GM12878 (cell line): ENCODE measurements around the gene F12. TPM values are rescaled to one million over a fixed set of nuclear protein-coding genes. Genes with fewer than 3 reads are reported as not detected.

ENCODE experiments used
- ATAC-seq: fragments of 200-7000 bp; cut with Tn5 transposase; 3 replicates; pipeline ENCODE4 v1.9.1; 2020; ENCODE audit warnings: mild to moderate bottlenecking, moderate library complexity
- BruUV-seq: library from RNA; stranded (reverse); fragments of 400-500 nt; replicated peaks from 2 replicates; lab custom pipeline; 2021; lab: Mats Ljungman, UMichigan
- CTCF ChIA-PET: fragments of 300-600 bp; sonication (Branson Sonifier 250); formaldehyde crosslinking; extraction: SDS; loops from one replicate; lab custom pipeline; 2021; ENCODE audit warnings: inconsistent platforms; lab: Yijun Ruan, JAX
- POLR2A ChIA-PET: fragments of 350-600 bp; formaldehyde crosslinking; extraction: SDS; loops from one replicate; lab custom pipeline; 2021; ENCODE audit warnings: inconsistent platforms; lab: Charles Lee
- RAD21 ChIA-PET: fragments of 300-600 bp; sonication (Branson Sonifier 250); formaldehyde crosslinking; loops from one replicate; lab custom pipeline; 2023; ENCODE audit warnings: antibody characterized with exemption; ENCODE audit not compliant: unreplicated experiment; lab: Charles Lee
- SMC1A ChIA-PET: fragments of 300-600 bp; sonication (Branson Sonifier 250); formaldehyde crosslinking; loops from one replicate; lab custom pipeline; 2023; ENCODE audit not compliant: unreplicated experiment, uncharacterized antibody; lab: Charles Lee
- DNase-seq: peaks from one replicate; pipeline ENCODE4 v3.0.0-alpha.2; 2011; ENCODE audit warnings: low read depth, low spot score
- FAIRE-seq: peaks from 3 replicates; lab custom pipeline; 2011; peaks lifted over from hg19 to GRCh38; lab: Jason Lieb, UNC
- H2AFZ ChIP-seq: 2 replicates; pipeline ENCODE4 v1.6.0; 2011; ENCODE audit warnings: low read depth, low read length, control low read depth; ENCODE audit not compliant: control insufficient read depth
- H3K27ac ChIP-seq: 2 replicates; pipeline ENCODE4 v1.5.1; 2011; ENCODE audit warnings: control low read depth; ENCODE audit not compliant: control insufficient read depth, insufficient read depth
- H3K27me3 ChIP-seq, 2 experiments: replicated peaks in 1 of 2; 2 replicates each; pipeline versions ENCODE4 v1.6.0 to v1.6.1; 2011; ENCODE audit warnings: low read length in 1 of 2; ENCODE audit not compliant: control insufficient read depth in 2 of 2, insufficient read depth in 2 of 2
- H3K36me3 ChIP-seq, 2 experiments: 2 replicates each; pipeline ENCODE4 v1.5.1; 2011; ENCODE audit warnings: low read length in 1 of 2; ENCODE audit not compliant: control insufficient read depth in 2 of 2, insufficient read depth in 2 of 2
- H3K4me1 ChIP-seq: 2 replicates; pipeline ENCODE4 v1.6.1; 2011; ENCODE audit warnings: mild to moderate bottlenecking, low read length, moderate library complexity, mixed read lengths; ENCODE audit not compliant: control insufficient read depth, insufficient read depth
- H3K4me2 ChIP-seq: 2 replicates; pipeline ENCODE4 v1.6.0; 2011; ENCODE audit warnings: control low read depth; ENCODE audit not compliant: control insufficient read depth, insufficient read depth
- H3K4me3 ChIP-seq: fragments of 200-600 bp; sonication (generic); 2 replicates; pipeline ENCODE4 v1.5.1; 2016
- H3K79me2 ChIP-seq: 2 replicates; pipeline ENCODE4 v1.6.0; 2011; ENCODE audit warnings: low read length; ENCODE audit not compliant: control insufficient read depth, insufficient read depth
- H3K9ac ChIP-seq: 2 replicates; pipeline ENCODE4 v1.8.0; 2011; ENCODE audit warnings: low read length, control low read depth, mixed read lengths; ENCODE audit not compliant: control insufficient read depth, insufficient read depth
- H3K9me3 ChIP-seq: replicated peaks from 3 replicates; pipeline ENCODE4 v1.5.1; 2011; ENCODE audit warnings: mild to moderate bottlenecking, low read length; ENCODE audit not compliant: control insufficient read depth, insufficient read depth
- H4K20me1 ChIP-seq: 2 replicates; pipeline ENCODE4 v1.6.0; 2011; ENCODE audit not compliant: control insufficient read depth, insufficient read depth
- BCL11A ChIP-seq: IDR thresholded peaks from 2 replicates; pipeline ENCODE4 v1.6.1; 2011; ENCODE audit warnings: low read depth, low read length
- CHD4 ChIP-seq: fragments of 200-600 bp; sonication (generic); IDR thresholded peaks from 2 replicates; pipeline ENCODE4 v1.6.1; 2016; ENCODE audit warnings: mild to moderate bottlenecking
- EZH2 ChIP-seq: IDR thresholded peaks from 2 replicates; pipeline ENCODE4 v1.6.1; 2012; ENCODE audit warnings: low read depth, mild to moderate bottlenecking, control low read depth, inconsistent platforms, low read length, borderline replicate concordance; ENCODE audit not compliant: control insufficient read depth
- NFYB ChIP-seq: IDR thresholded peaks from 2 replicates; pipeline ENCODE4 v1.6.1; 2011; ENCODE audit warnings: low read depth, mild to moderate bottlenecking, low read length, improper control_type of control experiment, moderate library complexity; ENCODE audit not compliant: insufficient read depth
- RAD51 ChIP-seq: fragments of 450-650 bp; IDR thresholded peaks from 2 replicates; pipeline ENCODE4 v1.6.1; 2016; ENCODE audit warnings: moderate library complexity, mild to moderate bottlenecking, inconsistent platforms
- TAF1 ChIP-seq: IDR thresholded peaks from 2 replicates; pipeline ENCODE4 v1.6.1; 2011; ENCODE audit warnings: mild to moderate bottlenecking, low read depth, low read length, borderline replicate concordance
- TCF7 ChIP-seq: IDR thresholded peaks from 2 replicates; pipeline ENCODE4 v1.6.1; 2014; ENCODE audit warnings: antibody characterized with exemption, borderline replicate concordance
- USF2 ChIP-seq: IDR thresholded peaks from 2 replicates; pipeline ENCODE4 v1.6.1; 2011; ENCODE audit warnings: low read depth, low read length, improper control_type of control experiment, borderline replicate concordance
- ZZZ3 ChIP-seq: IDR thresholded peaks from 2 replicates; pipeline ENCODE4 v1.6.1; 2011; ENCODE audit warnings: low read depth; ENCODE audit not compliant: control insufficient read depth, insufficient read length
- WGBS: methylation state at CpG from one replicate; pipeline ENCODE4 v1.1.6; 2016; ENCODE audit warnings: low lambda C conversion rate; ENCODE audit not compliant: insufficient replicate concordance, insufficient coverage; ENCODE audit errors: missing lambda C conversion rate; 5-methylcytosine and 5-hydroxymethylcytosine counted together
- in situ Hi-C: fragments of 300-500 bp; cut with MboI; formaldehyde crosslinking; loops from 9 replicates; pipeline ENCODE4 v1.14.3; 2018; ENCODE audit warnings: mixed read lengths
- intact Hi-C: fragments of 100-400 bp; cut with micrococcal nuclease; formaldehyde crosslinking; loops from one replicate; pipeline ENCODE4 v1.14.2; 2022; ENCODE audit not compliant: unreplicated experiment
- polyA plus RNA-seq, 11 experiments: library from polyadenylated mRNA; depleted of rRNA in 4 of 11; unstranded in 6 of 11; stranded (reverse) in 5 of 11; fragments of >200 nt; fragmentation: Nextera tagmentation in 4 of 11; fragmentation: Illumina TruSeq in 1 of 11; extraction: Ambion mirVana in 4 of 11; extraction: Trizol in 1 of 11; gene quantifications; 1 replicate in 1 of 11; 2 replicates in 10 of 11; pipeline versions ENCODE4 v1.2.1 to v1.2.3, GENCODE V29; 2011 to 2016; ENCODE audit warnings: inconsistent platforms in 2 of 11, missing spikeins in 2 of 11, low read depth in 1 of 11
- total RNA-seq, 4 experiments: library from RNA; depleted of rRNA in 3 of 4; stranded (reverse); fragments of >200 nt in 3 of 4; fragmentation: Illumina TruSeq in 1 of 4; extraction: Trizol in 1 of 4; gene quantifications; 2 replicates each; pipeline versions ENCODE4 v1.2.1 to v1.2.3, GENCODE V29; 2013 to 2021

Gene F12
- total and polyA plus RNA-seq, 10 of the 15 experiments (the other 5 are each of a cell fraction or from before 2014, with no cell fraction given) = 0.25 to 11.3 (median 5.5) TPM

- BruUV-seq = no TSS peak
- POLR2A ChIA-PET = interaction anchor here (0.5 to 2.3 kb wide), 7 partner anchors 9 to 782 kb away, joined by 3 to 13 read pairs (median 3); partner anchors contain the start of gene SLC34A1
- no peak for FAIRE-seq
Observed at GRCh38 chr5:177355868-177356168, 53.5 kb downstream of the F12 start.

More at GRCh38 chr5:177355868-177356168, 53.5 kb downstream of the F12 start:
- Histone ChIP-seq H2AFZ (no peak overlapping the region), H4K20me1 (no peaks in the 10 kb centered on the region), H3K27me3 (no peaks in the 10 kb centered on the region), H3K9ac (no peak overlapping the region), H3K27ac (no peak overlapping the region), H3K36me3 (no peaks in the 10 kb centered on the region; a peak in 1 of 4 replicates), H3K4me1 (peaks cover 32% of the 10 kb centered on the region), H3K9me3 (peaks cover 3% of the 10 kb centered on the region; the same call in 1 of the 3 replicates), H3K4me2 (no peak overlapping the region), H3K79me2 (peaks cover 36% of the 10 kb centered on the region), H3K4me3 (no peak overlapping the region)
- no peak for ATAC-seq
- DNase-seq = no peak
- 27% methylated on average over 1 of the region's 1 CpG for WGBS
- ChIA-PET SMC1A (interaction anchor here (0.7 to 3.0 kb wide), 5 partner anchors 8 to 90 kb away, joined by 3 to 7 read pairs (median 5); no protein-coding TSS in a partner anchor), RAD21 (interaction anchor here (0.6 to 1.4 kb wide), 3 partner anchors 15 to 48 kb away, joined by 3 to 7 read pairs (median 6); no protein-coding TSS in a partner anchor), CTCF (interaction anchor here (0.6 to 7.2 kb wide), 7 partner anchors 9 to 144 kb away, joined by 3 to 46 read pairs (median 5); no protein-coding TSS in a partner anchor)
- in situ Hi-C loops (no loop called here), intact Hi-C loops (no loop called here)
- TF ChIP-seq USF2 = peak; percentile 12; the same call in 1 of the 2 replicates
- TF ChIP-seq CHD4 = no peak
- no peak for TF ChIP-seq TCF7
- peak; percentile 72 for TF ChIP-seq NFYB
- no peak for TF ChIP-seq EZH2
- no peak for TF ChIP-seq BCL11A
- peak; percentile 47; the same call in 1 of the 2 replicates for TF ChIP-seq RAD51
- TF ChIP-seq TAF1 = no peak
- no peak for TF ChIP-seq ZZZ3
- TF ChIP-seq, all 136 proteins: peak for 3
